ENCODE results near the gene PLAC8L1.
"Not testable (repeated sequence)": the region's sequence is repeated elsewhere in the genome, so short reads cannot be mapped to it uniquely, and the experiment has no call there.

The PLAC8L1 gene, protein sequence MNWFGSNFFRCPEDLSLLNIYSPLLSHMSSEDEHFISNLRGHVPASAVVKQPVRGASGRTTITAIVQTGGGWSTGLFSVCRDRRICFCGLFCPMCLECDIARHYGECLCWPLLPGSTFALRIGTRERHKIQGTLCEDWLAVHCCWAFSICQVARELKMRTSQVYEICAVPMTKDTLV

DNA sequence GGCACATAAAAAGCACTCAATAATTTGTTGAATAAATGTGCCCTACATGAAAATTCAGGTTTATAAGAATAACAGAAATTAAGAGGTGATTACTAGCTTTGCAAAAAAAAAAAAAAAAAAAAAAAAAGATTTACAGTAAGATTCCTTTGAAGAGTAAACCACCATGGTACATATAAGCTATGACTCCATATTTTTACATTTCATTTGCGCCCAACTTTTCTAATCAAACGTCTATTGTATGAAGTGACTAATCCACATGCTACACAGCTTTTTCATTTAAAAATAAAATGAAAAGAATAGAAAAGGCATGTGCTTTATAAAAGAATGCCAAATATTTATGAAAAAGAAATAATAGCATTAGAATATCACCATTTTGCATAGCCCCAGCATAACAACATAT is at the start of gene PLAC8L1:
Gene PLAC8L1, minus strand, starts transcription at position 101 of the 400 bp plus-strand sequence. CDS start 1,266 bp downstream, outside the sequence.
- no peak for DNase-seq

GRCh38 chr5:146151970-146152369 is 46.6 kb upstream of the PLAC8L1 start:
- DNase-seq: peak in 2 of 3 donors; percentile 29 to 36

DNA sequence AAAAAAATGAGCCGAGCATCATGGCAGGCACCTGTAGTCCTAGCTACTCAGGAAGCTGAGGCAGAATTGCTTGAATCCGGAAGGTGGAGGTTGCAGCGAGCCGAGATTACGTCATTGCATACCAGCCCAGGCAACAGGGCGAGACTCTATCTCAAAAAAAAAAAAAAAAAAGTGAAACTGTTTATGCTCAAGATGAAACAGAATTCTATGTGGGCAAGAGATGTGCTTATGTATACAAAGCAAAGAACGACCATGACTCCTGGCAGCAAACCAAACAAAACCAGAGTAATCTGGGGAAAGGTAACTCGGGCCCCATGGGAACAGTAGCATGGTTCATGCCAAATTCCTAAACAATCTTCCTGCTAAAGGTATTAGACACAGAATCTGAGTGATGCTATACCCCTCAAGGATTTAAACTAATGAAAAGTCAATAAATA is 32.6 kb upstream of the PLAC8L1 start:
- no peak for DNase-seq

- DNase-seq: peak; percentile 19 to 53 (median 42)
Observed at GRCh38 chr5:146130440-146131045, 25.2 kb upstream of the PLAC8L1 start.

DNA sequence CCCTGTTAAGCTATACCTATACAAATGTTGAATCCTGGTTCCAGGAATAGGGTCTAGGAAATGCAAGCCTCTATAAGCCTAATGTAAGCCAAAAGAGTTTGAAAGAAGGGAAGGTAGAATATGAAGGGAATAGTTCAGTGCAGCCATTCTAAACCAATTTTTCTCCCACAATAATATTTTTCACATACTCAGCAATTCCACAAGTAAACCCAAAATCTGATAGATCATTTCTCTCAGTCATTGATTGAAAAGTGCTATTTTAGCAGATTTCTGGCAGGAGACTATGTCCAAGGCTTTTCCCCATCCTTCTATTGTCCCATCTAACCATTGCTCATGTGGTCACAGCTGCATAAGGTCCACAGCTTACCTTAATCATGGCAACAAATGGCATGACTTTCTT is 20.7 kb upstream of the PLAC8L1 start:
- DNase-seq: no peak

DNA sequence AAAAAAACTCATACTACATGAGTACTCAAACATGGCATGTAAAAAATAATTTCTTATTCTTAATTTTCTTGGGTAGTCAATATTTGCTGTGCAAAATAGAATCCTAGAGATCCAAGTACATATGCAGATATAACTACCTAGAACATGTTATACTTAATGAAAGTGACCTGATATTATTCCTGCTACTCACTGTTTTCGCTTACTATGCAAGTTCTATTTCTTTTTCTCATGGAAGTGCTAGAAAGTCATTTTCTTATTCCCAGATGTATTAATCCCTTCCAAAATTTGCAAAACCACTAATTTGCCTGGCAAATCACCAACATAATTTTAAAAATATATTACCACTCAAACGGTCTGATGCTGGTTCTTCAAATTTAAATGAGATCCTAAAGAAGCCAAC is 19.2 kb upstream of the PLAC8L1 start:
- DNase-seq: no peak

- not testable (repeated sequence) for DNase-seq
Observed at GRCh38 chr5:146121451-146121850, 16.1 kb upstream of the PLAC8L1 start.

GRCh38 chr5:146118322-146118721 is 12.9 kb upstream of the PLAC8L1 start:
- DNase-seq: no peak

DNA sequence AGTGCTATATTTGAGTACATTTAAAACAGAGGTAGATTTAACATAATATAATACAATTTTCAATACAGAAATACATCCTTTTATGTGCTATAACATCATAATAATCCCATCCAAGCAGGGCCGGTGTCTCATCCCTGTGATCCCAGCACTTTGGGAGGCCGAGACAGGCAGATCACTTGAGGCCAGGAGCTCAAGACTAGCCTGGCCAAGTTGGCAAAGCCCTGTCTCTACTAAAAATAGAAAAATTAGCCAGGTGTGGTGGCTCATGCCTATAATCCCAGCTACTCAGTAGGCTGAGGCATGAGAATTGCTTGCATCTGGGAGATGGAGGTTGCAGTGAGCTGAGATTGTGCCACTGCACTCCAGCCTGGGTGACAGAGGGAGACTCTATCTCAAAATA is 11.8 kb upstream of the PLAC8L1 start:
- DNase-seq: not testable (repeated sequence)

- no peak for DNase-seq
Observed at GRCh38 chr5:146116361-146116760, 11.0 kb upstream of the PLAC8L1 start.

- no peak for DNase-seq
Observed at GRCh38 chr5:146112476-146112875, 7.1 kb upstream of the PLAC8L1 start.

DNA sequence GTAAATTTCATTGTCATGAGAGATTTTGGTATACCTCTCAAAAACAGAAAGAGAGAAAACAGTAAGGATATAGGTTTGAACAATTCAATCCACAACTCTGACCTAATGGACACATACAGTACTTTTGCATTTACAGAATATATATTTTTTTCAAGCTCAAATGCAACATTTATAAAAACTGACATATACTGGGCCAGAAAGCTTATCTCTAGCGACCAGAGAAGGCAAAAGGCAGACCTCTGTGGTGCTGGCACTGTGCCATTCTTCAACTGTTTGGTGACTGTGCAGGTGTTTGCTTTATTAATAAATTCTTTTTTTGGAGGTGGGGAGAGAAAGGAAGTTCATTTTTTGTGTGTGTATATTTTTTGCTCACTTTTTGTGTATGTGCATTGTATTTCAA is 6.0 kb upstream of the PLAC8L1 start:
- no peak for DNase-seq

- DNase-seq: no peak
Observed at GRCh38 chr5:146109379-146109778, 4.0 kb upstream of the PLAC8L1 start.

DNA sequence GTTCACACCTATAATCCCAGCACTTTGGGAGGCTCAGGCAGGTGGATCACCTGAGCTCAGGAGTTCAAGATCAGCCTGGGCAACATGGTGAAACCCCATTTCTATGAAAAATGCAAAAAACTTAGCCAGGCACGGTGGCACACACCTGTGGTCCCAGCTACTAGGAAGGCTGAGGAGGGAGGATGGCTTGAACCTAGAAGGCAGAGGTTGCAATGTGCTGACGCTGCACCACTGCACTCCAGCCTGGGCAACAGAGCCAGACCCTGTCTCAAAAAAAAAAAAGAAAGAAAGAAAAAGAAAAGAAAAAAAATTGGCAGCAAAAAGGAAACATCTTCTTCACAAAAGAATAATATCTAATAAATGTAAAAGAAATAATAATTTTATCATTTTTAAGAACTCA is 3.5 kb upstream of the PLAC8L1 start:
- not testable (repeated sequence) for DNase-seq

- DNase-seq: no peak
Observed at GRCh38 chr5:146107901-146108300, 2.5 kb upstream of the PLAC8L1 start.

GRCh38 chr5:146103594-146103993 is 1.8 kb downstream of the PLAC8L1 start:
- DNase-seq: no peak

DNA sequence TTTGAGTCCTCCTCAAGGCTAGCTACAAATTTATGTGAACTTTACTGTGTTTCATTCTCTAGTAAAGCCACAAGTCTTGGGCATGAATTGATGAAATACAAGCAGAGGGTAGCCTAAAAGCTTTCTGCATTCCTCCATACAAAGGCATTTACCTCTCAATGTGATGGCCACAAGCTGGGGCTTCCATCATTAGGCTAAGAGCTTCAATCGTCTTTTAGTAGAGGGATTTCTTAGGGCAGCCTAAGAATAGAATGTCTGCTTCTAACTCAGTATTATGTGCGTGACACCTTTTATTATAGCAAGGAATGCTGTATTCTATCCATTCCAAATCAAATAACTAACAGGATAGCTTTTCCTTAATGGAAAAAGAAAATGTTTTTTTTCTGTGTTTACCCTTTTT is 3.7 kb downstream of the PLAC8L1 start:
- no peak for DNase-seq

DNA sequence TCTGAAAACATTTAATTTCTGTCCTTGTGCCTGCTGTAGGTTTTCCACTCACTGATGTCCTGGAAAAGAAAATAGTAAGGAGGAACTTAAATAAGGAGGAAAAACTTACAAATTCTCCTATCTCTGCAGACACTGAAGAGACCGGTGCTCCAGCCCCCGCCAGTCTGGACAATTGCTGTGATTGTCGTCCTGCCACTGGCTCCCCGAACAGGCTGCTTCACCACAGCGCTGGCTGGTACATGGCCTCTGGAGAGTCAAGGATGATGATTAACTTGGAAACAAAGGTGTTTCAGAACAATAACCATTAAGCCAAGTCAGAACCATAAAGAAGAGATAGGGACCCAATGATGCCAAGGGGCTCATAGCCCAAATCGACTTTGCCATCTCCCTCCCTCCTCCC is 7.3 kb downstream of the PLAC8L1 start:
- no peak for DNase-seq

- DNase-seq: no peak
Observed at GRCh38 chr5:146091881-146092280, 13.5 kb downstream of the PLAC8L1 start.

GRCh38 chr5:146089287-146089686 is 16.1 kb downstream of the PLAC8L1 start:
- no peak for DNase-seq

- DNase-seq: no peak
Observed at GRCh38 chr5:146088098-146088497, 17.3 kb downstream of the PLAC8L1 start.

DNA sequence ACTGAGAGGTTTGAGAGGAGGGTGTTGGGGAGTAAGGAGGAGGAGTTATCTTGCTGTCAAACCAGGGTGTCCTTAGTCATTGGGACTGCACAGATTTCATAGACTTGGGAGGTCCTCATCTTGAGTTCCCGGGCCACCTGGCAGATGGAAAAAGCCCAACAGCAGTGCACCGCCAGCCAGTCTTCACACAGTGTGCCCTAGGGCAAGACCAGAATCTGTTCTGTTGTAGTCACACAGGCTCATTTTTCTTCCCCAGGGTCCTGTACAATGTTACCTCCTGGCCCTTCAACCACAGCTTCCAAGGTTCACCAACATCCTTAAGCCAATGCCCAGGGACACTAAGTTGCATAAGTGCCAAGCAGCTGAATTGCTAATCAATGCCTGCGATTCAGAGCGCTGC is 21.0 kb downstream of the PLAC8L1 start:
- no peak for DNase-seq

- DNase-seq: no peak
Observed at GRCh38 chr5:146082798-146083197, 22.6 kb downstream of the PLAC8L1 start.

GRCh38 chr5:146081556-146081955 is 23.8 kb downstream of the PLAC8L1 start:
- no peak for DNase-seq
